Nephron progenitor cell (in vitro differentiated cells): Measurements from ENCODE around the gene CRIP3.

Experiments
- DNase-seq: peaks from one replicate; pipeline ENCODE4 v3.0.0; 2021
- H3K27ac Mint-ChIP-seq: 2 replicates; pipeline ENCODE4 v1.8.0; 2021; ENCODE audit warnings: mild to moderate bottlenecking, moderate library complexity, mixed read lengths
- H3K27me3 Mint-ChIP-seq: 2 replicates; pipeline ENCODE4 v1.8.0; 2021; ENCODE audit warnings: mild to moderate bottlenecking, low read depth, mixed read lengths; ENCODE audit not compliant: poor library complexity
- H3K36me3 Mint-ChIP-seq: 2 replicates; pipeline ENCODE4 v1.8.0; 2021; ENCODE audit warnings: low read depth, mixed read lengths
- H3K4me1 Mint-ChIP-seq: 2 replicates; pipeline ENCODE4 v1.8.0; 2021; ENCODE audit warnings: mixed read lengths
- H3K4me3 Mint-ChIP-seq: 2 replicates; pipeline ENCODE4 v1.8.0; 2021; ENCODE audit warnings: mild to moderate bottlenecking, moderate library complexity, mixed read lengths
- H3K9me3 Mint-ChIP-seq: 2 replicates; pipeline ENCODE4 v1.8.0; 2021; ENCODE audit warnings: mild to moderate bottlenecking, moderate library complexity, mixed read lengths
- TF ChIP-seq, protein P1 (sequence below): fragments of 200-600 bp; sonication (generic); IDR thresholded peaks from 2 replicates; pipeline ENCODE4 v1.5.0; 2021; ENCODE audit warnings: antibody characterized with exemption

CRIP3 gene

DNA sequence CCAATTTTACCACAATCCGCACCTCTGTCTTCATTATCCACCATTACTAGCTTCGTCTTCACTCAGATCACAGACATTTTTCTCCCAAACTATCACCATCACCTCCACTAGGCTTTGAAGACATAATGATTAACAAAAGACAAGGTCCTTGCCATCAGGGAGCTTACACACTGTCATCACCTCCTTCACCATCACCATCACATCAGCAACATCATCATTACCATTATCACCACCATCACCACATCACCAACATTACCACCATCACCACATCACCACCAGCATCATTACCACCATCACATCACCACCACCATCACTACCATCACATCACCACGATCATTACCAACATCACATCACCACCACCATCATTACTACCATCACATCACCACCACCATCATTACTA lies 14.9 kb downstream of the CRIP3 start:
- TF ChIP-seq, protein P1, sequence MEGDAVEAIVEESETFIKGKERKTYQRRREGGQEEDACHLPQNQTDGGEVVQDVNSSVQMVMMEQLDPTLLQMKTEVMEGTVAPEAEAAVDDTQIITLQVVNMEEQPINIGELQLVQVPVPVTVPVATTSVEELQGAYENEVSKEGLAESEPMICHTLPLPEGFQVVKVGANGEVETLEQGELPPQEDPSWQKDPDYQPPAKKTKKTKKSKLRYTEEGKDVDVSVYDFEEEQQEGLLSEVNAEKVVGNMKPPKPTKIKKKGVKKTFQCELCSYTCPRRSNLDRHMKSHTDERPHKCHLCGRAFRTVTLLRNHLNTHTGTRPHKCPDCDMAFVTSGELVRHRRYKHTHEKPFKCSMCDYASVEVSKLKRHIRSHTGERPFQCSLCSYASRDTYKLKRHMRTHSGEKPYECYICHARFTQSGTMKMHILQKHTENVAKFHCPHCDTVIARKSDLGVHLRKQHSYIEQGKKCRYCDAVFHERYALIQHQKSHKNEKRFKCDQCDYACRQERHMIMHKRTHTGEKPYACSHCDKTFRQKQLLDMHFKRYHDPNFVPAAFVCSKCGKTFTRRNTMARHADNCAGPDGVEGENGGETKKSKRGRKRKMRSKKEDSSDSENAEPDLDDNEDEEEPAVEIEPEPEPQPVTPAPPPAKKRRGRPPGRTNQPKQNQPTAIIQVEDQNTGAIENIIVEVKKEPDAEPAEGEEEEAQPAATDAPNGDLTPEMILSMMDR: no peak
- H3K36me3 Mint-ChIP-seq: no peaks in the 10 kb centered on the region
- H3K27ac Mint-ChIP-seq: no peak overlapping the region
- H3K27me3 Mint-ChIP-seq: peaks cover 20% of the 10 kb centered on the region
- H3K4me3 Mint-ChIP-seq: no peak overlapping the region
- DNase-seq: no peak
- no peaks in the 10 kb centered on the region for H3K9me3 Mint-ChIP-seq
- no peaks in the 10 kb centered on the region for H3K4me1 Mint-ChIP-seq

DNA sequence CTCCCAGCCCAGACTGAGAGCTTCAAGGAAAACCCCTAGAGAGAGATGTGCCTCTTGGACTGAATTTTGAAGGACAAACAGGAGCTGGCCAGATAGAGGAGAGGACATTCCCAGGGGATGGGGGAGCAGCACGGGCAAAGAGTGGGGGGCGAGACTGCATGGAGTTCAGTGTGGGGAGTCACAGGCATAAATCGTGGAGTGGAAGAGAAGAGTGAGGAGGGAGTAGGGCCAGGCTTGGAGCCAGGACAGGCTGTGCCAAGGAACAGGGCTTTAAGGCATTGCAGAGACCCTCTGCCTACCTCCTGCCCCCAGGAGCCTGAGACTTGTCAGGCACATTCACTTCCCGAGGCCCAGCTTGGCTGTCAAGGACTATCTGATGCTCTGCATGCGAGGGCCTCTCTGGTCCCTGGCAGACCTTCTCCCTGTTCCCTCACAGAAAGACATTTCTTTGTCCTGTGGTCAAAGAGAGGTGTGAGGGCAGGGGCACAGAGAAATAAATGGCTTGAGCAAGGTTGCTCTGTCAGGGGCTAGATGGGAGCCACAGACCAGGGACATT lies 15.8 kb downstream of the CRIP3 start:
- Mint-ChIP-seq H3K9me3 (no peaks in the 10 kb centered on the region), H3K27ac (no peak overlapping the region), H3K36me3 (no peaks in the 10 kb centered on the region), H3K27me3 (peaks cover 24% of the 10 kb centered on the region), H3K4me3 (no peak overlapping the region), H3K4me1 (peaks cover 4% of the 10 kb centered on the region)
- DNase-seq: no peak
- TF ChIP-seq, protein P1: no peak

DNA sequence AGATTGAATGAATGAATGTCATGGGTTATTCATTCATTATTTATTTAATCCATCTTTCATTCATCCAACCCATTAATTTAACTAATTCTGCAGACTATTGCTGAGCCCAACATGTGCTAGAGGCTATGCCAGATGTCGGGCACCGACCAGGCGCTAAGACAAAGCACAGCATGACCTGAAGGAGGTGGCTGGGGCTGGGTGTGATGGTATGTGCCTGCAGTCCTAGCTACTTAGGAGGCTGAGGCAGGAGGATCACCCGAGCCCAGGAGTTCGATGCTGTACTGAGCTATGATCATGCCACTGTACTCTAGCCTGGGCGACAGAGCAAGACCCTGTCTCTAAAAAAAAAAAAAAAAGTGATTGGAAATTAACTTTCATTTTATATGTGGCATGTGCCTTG lies 16.3 kb downstream of the CRIP3 start:
- Mint-ChIP-seq H3K36me3 (no peaks in the 10 kb centered on the region), H3K4me3 (no peak overlapping the region), H3K27me3 (peaks cover 25% of the 10 kb centered on the region), H3K4me1 (peaks cover 9% of the 10 kb centered on the region), H3K9me3 (no peaks in the 10 kb centered on the region), H3K27ac (no peak overlapping the region)
- TF ChIP-seq, protein P1: no peak
- no peak for DNase-seq

DNA sequence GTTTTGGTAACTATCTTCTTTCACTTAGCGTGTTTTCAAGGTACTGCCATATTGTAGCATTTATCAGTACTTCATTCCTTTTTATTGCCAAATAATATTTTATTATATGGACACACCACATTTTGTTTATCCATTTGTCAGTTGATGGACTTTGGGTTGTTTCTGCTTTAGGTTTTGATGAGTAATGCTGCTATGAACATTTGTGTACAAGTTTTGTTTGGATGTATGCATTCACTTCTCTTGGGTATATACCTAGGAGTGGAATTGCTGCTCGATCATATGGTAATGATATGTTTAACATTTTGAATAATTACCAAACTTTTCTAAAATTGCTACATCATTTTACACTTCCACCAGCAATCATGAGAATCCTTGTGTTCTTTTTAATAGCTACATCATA lies 16.9 kb downstream of the CRIP3 start:
- Mint-ChIP-seq H3K27me3 (peaks cover 30% of the 10 kb centered on the region), H3K27ac (no peak overlapping the region), H3K36me3 (no peaks in the 10 kb centered on the region), H3K4me3 (no peak overlapping the region), H3K4me1 (peaks cover 15% of the 10 kb centered on the region), H3K9me3 (no peaks in the 10 kb centered on the region)
- TF ChIP-seq, protein P1: no peak
- no peak for DNase-seq

DNA sequence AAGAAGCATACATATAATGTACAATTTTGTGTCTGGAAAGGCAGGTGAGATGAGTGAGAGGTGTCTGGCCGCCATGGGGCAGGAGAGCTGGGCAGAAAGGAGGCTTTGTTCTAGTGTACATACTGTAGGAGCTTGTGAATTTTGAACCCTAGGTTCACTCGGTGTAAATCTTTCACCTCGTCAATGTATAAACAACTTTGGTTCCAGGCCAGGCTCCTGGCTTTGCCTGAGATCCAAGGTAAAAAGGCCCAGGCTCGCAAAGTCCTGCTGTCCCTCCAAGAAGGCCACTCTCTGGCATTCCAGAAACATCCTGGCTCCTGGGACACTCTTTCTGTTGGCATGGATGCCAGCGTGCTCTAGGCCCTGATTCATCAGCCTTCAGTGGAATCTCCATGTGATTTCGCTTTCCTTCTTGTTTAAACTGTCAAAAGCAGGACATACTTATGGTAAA lies 17.7 kb downstream of the CRIP3 start:
- H3K36me3 Mint-ChIP-seq: no peaks in the 10 kb centered on the region
- TF ChIP-seq, protein P1: no peak
- no peaks in the 10 kb centered on the region for H3K9me3 Mint-ChIP-seq
- no peak overlapping the region for H3K4me3 Mint-ChIP-seq
- H3K4me1 Mint-ChIP-seq: peaks cover 17% of the 10 kb centered on the region
- DNase-seq: no peak
- H3K27me3 Mint-ChIP-seq: peaks cover 34% of the 10 kb centered on the region
- H3K27ac Mint-ChIP-seq: peak overlapping the region; percentile 37

DNA sequence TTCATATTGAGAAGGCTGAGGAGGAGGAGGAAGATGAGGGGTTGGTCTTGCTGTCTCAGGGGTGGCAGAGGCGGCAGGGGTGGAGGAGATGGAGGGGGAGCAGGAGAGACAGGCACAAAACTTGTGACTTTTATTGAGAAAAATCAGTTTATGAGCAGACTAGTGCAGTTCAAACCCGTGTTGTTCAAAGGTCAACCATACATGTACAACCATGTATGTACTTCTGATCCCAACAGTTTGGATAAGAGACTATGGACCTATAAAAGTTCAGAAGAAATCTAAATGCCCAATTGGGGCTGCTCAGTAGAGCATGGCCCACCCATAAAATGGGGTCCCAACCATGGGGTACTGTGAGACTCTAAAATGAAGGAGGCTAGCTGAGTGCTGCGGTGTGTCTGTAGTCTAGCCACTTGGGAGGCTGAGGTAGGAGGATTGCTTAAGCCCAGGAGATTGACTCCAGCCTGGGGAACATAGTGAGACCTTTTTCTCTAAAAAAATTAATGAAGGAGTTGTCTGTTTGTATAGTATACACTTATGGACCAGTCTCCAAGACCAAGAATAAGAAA lies 18.2 kb downstream of the CRIP3 start:
- Mint-ChIP-seq H3K27ac (peak overlapping the region; percentile 37), H3K36me3 (no peaks in the 10 kb centered on the region), H3K27me3 (peaks cover 39% of the 10 kb centered on the region), H3K9me3 (no peaks in the 10 kb centered on the region), H3K4me1 (peaks cover 22% of the 10 kb centered on the region), H3K4me3 (no peak overlapping the region)
- TF ChIP-seq, protein P1: no peak
- no peak for DNase-seq
